ENCODE data around the gene CCNI.
"Not testable (repeated sequence)": the region's sequence is repeated elsewhere in the genome, so short reads cannot be mapped to it uniquely, and the experiment has no call there.

CCNI gene, protein sequence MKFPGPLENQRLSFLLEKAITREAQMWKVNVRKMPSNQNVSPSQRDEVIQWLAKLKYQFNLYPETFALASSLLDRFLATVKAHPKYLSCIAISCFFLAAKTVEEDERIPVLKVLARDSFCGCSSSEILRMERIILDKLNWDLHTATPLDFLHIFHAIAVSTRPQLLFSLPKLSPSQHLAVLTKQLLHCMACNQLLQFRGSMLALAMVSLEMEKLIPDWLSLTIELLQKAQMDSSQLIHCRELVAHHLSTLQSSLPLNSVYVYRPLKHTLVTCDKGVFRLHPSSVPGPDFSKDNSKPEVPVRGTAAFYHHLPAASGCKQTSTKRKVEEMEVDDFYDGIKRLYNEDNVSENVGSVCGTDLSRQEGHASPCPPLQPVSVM

DNA sequence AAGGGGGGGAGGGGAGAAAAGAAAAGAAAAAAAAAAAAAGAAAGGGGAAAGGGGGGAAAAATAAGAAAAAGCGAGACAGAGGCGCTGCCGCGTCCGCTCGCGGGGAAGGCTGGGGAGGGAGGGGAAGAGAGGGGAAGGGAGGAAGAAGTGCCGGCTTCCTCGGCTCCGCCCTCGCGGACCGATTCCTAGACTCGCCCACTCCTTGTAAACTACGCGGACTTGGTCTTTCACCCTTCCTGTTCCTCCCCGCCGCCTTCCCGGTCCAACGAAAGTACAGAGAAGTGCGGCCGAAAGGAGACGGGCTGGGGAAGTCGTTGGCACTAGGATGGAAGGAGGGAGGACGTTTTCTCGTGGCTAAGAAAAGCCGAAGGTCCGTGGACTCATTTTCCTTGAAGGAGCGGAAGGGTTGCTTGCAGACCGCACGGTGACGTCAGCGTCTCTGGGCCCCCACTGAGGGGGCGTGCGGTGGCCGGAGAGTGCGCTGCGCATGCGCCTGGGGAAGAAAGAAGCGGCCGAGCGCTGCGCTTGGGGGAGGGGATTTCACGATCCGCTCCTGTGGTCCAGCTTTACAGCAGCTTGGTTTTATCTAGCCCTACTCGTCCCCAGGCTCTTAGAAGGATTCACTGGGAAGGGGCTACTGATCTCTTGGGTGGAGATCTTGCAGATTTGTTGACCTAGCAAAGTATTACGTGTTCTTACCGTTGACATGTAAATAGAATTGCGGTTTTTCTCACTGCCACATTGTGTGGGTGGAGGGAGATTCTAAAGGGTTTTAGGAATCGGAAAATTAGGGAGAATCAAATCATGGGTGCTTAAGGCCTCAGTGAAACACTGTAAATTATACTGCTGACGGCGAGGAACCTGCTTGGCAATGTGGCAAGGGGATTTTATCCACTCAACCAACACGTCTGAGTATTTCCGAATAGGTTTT, at the start of gene CCNI:
Gene CCNI, minus strand, starts transcription at position 121 of the 931 bp plus-strand sequence. CDS start 9,627 bp downstream, outside the sequence.
- DNase-seq: peak; percentile 84

DNA sequence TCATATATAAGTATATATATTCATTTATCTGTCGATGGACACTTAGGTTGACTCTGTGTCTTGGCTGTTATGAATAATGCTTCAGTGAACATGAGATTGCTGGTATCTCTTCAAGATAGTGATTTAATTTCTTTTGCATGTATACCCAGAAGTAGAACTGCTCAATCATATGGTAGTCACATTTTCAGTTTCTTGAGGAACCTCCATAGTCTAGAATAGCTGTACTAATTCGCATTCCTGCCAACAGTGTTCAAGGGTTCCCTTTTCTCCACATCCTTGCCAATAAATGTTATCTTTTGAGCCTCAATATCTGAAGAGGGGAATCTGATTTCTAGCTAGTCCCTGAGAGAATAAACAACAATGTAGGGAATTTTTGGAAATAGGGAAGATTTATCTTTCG, 48.8 kb upstream of the CCNI start:
- no peak for DNase-seq

DNA sequence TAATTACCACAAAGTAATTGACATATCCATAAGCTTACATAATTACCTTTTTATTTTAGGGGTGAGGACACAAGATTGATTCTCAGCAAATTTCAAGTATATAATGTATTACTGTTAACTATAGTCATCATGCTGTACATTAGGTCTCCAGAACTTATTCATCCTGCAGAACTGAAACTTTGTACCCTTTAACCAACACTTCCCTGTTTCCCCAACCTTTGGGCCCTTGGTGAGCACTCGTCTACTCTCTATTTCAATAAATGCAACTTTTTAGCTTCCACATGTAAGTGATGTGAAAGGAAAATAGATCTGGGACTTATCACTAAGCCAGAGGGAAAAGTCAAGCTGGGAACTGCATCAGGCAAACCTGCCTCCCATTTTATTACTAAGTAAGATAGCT, 47.6 kb upstream of the CCNI start:
- DNase-seq: no peak

DNA sequence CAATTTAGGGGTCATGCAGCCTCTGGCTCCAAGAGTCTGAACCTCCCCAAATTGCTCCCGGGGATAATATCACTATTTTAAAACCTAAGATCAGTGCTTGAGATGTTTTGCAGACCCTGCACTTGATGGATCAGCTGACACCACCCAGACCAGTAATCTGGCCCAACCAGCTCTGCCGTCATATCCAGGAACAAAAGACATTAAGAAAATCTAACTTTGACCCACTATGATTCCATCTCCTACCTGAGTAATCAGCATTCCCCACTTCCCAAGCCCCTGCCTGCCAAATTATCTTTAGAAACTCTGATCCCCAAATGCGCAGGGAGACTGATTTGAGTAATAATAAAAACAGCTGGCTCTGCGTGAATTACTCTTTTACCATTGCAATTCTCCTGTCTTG, 46.9 kb upstream of the CCNI start:
- no peak for DNase-seq

DNA sequence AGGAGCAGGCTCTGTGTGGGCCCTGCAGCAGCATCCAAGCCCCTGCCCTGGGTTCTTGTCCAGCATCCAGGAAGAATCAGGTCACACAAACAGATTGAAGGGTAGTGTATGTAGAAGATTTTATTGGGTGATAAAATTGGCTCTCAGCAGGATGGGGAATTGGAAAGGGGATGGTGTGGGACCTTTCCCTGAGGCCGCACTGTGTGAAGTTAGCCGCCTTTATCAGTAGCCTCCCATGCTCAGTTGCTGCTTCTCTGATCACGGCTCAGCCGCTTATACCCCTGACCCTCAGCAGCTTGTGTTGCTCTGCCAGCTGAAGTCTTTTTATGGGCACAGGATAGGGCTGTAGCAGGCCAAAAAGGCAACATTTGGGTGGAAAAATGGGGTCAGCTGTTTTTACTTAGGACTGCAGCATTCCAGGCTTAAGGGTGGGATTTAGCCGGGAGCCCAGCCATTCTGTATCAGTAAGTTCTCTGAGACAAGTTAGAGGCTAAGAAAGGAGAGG, 46.0 kb upstream of the CCNI start:
- DNase-seq: no peak

DNA sequence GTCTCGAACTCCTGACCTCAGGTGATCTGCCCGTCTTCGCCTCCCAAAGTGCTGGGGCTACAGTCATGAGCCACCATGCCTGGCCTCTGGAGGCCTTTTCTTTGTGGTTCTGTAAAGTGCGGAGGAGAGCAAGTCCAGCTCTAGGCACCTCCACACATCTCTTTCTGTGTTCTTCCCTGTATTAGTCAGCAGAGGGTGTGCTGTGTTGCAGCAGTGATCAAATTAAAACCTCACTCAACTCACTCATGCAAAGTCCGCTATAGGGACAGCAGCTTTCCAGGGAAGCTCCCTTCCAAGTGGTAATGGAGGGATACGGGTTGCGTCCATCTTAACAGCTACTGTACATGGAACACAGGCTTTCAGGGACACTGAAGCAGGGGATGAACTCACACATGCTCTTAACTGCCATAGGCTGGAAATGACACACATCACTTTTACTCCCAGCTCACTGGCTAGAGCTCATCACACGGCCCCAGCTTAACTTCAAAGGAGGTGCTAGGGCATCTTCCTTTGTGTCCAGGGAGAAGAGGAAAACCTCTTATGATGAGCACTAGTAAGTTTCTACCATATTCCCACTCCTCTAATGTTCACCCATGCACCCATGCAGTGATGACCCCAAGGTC, 45.2 kb upstream of the CCNI start:
- DNase-seq: no peak

DNA sequence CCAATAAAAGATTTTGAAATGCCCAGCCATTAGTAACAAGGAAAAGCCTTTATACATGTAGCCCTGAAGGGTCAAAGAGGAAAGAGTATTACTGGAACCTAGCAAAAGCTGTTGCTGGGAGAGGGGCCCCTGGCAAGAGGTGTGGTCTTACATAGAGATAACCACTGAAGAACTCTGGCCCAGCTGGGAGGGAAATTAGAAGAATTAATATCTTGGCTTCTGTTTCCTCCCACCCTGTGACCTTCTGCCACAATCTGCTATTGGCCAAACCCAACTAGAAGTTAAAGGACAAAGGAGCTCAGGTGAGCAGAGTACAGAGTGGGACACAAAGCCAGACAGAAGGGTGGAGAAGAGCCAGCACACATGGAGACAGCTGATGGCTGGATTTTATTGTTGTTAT, 41.9 kb upstream of the CCNI start:
- DNase-seq: no peak

DNA sequence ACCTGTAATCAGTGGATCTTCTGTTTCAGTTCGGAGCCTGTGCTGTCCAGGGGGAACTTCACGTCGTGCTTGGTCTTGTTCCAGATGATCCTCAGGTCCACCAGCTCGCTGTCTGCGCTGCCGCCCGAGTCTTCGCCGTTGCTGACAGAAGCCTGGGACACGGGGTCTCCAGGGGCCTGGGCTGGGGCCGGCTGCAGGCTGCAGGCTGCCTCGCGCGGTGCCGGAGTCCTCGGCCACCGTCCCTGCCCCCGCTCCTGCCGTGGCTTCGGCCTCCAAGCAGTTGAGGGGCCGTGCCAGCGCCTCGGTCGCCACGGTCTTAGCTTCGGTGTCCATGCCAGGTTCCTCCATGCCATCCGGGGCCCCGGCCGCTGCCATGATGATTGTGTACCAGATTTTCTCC, 37.3 kb upstream of the CCNI start:
- DNase-seq: no peak

DNA sequence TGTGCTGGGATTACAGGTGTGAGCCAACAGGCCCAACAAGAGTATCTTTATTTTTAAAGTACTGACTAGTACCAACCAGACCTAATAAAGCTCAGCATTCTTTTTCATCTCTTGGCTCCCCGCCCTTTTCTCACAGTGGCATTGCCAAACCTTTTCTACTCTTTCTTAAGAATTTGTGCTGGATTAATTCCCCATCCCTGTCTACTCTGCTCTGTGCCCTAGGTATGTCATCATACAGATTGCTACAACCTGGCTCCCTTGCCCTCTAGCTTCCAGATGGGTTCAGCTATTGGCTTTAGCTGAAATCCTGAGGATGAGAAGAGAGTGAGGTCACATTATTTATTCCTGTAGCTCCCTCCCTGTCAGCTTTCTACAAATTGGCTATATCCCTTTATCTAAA, 34.9 kb upstream of the CCNI start:
- DNase-seq: no peak

DNA sequence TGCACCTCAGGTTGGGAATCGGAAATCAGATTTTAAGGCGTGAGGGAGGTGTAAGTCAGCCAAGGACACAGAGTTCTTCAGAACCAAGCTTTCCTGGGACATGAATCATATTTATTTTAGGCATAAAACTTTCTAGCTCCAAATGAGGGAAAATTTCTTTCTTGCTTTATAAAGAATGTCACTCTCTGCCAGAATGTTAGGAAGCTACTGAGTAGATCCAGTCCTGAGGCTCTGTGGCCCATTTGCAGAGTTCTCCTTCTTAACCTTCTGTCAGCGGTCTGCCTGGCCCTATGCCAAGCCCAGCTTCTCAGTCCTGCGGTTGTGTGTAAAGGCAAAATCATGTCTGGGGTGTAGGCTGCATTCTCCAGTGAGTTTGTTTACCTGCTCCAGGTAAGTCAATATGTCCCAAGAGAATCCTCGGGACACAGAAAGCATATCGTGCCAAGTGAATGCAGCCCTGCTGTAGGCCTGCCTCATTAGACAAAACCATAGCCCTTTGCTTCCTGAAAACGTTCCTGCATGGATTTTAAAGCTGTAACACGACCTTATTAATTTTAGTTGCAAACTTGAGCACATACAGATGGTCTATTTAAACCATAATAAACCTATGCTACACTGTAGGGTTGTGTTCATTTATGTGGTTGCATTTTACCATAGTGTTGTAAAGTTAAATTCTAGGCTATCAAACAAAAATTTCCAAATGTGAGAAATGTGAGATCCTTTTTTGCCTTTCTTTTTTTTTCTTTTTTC, 29.2 kb upstream of the CCNI start:
- DNase-seq: no peak

DNA sequence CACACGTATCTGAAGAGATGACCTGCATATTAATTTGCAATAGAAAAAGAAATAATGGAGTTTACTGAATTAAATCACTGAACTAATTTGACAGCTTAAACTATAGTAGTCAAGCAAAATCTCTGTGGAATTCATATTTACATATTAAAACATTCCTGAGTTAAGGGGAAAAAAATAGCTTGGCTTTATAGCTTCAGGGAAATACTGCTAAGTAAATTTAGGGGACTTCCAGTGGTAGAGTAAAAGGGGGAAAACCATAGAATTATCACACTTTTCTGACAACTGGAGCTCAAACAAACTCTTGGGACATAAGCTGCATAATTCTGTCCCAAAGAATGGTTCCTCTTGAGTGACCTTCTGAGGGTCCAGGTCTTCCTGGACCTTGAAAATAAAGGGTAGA, 28.6 kb upstream of the CCNI start:
- DNase-seq: no peak

DNA sequence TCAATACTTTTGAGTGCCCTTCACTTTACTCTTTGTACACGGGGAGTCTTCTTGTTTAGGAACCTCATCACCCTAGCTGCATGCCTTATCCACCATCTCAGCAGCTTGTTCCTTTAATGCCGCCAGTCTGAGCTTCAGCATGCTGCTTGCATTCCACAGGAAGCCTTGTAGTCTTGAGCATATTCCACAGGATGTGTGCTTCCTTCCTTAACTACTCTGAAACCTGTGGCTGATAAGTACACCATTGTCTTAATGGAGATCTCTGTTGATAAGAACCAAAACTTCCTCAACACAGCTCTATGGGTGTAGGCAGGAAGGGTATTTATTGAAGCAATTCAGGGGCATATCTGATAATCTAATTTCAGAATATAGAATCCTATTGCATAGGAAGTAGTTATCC, 24.4 kb upstream of the CCNI start:
- DNase-seq: no peak

DNA sequence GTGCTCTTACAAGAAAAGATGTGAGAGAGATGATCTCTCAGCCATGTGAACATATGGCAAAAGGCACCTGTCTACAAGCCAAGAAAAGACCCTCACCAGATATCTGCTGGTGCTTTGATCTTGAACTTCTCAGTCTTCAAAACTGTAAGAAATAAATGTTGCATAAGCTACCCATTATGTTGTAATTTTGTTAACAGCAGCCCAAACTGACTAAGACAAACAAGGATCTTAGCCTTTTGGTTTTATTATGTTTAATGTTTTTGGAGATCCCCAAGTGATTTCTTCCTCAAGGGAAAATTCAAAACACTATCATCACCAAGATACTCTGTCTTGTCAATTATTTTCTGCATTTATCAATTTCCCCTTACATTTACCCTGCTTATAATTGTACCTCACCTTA, 21.8 kb upstream of the CCNI start:
- no peak for DNase-seq

DNA sequence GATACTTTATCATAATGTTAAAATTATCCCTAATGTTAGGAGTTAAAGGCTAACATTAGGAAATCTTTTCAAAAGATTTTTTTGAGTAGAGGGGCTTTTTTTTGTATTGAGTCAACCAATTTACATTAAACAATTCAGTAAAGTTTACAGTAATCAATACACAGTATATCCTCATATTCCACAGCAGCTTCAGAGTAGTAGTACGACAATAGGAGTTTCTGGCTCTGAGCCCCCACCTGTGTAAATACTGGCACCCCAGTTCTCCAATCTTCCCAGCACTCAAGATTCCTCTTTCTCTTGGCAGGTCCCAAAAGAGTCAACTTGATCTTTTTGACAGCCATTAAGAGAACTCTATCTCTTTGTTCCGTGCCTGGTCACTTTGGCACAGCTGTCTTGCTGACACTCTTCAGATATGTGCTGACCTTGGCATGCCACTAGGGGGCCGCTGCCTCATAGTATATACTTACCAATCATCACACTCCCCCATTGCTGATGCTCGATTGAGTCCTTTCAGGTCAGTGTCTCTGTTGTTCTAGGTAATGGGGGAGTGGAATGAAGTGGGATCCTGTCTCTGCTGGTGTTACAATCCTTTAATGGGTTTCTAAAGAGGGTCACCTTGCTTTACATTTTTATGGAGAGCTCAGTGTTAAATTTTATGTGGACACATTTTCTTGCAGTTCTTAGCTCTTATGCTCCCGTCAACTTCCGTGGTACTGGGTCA, 19.5 kb upstream of the CCNI start:
- peak; percentile 61 for DNase-seq

DNA sequence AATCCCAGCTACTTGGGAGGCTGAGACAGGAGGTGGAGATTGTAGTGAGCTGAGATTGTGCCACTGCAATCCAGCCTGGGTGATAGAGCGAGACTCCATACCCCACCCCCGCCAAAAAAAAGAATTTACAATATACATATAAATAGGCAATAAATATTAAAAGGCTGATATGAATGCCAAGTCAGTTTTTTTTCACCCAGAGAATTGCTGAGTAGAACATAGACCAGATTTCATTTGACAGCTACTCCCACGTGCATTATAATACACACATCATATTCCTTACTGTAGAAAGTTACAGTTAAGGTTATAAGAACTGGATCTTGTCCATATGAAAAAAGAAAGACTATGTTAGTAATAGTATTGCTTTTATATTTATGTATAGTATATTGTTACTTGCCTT, 18.7 kb upstream of the CCNI start:
- no peak for DNase-seq

DNA sequence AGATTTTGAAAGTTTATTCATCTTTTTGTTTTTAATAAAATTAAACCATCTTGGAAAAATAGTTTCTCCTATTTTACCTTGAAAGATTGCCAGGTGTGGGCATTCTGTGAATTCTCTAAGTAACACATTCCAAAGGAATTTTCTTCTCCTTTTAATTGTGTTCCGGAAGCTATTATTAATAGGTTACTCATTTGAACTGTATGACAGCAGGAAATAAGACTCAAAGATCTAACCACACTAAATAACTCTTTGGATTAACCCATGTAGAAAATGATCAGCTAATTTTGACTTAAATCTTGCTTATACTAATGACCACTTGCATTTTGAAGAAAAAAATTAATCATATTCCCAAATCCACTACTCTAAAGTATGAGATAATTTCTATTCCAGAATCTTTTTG, 17.6 kb upstream of the CCNI start:
- DNase-seq: no peak

DNA sequence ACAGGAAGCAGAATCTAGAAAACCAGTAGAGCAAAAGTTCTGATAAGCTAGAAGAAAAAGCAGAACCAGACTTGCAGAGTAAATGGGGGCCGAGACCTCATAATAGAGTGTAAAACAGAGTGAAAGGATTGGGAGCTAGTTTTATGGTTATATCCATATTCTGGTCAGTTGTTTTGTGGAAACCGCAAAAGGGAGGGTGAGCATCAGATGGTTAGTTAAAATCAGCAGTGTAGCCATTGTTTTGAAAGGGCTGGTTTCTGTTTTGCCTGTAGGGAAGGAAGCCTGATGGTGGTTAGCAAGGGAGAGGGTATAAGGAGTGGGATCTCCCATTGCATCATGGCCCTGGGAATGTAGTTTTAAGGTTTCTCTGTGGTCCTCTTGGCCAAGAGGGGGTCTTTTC, 17.2 kb upstream of the CCNI start:
- no peak for DNase-seq

DNA sequence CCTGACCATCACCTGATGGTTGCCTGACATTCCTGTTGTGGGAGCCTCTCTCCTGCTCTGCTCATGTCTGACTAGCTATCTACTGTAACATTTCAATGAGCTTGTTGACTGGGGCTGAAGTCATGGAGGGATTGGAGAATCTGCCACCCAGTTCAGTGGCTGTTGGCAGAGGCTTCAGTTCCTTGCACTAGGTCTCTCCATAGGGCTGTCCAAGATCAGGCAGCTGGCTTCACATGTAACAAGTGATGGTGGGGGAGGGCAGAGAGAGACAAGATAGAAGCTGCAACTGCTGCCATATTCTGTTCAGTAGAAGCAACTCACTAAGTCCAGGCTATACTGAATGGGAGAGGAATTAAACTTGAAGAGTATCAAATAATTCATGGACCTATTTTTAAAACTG, 14.1 kb upstream of the CCNI start:
- no peak for DNase-seq

DNA sequence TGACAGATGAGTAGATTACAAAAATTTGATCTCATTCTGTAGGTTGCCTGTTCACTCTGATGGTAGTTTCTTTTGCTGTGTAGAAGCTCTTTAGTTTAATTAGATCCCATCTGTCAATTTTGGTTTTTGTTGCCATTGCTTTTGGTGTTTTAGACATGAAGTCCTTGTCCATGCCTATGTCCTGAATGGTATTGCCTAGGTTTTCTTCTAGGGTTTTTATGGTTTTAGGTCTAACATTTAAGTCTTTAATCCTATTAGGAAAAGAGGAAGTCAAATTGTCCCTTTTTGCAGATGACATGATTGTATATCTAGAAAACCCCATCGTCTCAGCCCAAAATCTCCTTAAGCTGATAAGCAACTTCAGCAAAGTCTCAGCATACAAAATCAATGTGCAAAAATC, 11.2 kb upstream of the CCNI start:
- DNase-seq: not testable (repeated sequence)

DNA sequence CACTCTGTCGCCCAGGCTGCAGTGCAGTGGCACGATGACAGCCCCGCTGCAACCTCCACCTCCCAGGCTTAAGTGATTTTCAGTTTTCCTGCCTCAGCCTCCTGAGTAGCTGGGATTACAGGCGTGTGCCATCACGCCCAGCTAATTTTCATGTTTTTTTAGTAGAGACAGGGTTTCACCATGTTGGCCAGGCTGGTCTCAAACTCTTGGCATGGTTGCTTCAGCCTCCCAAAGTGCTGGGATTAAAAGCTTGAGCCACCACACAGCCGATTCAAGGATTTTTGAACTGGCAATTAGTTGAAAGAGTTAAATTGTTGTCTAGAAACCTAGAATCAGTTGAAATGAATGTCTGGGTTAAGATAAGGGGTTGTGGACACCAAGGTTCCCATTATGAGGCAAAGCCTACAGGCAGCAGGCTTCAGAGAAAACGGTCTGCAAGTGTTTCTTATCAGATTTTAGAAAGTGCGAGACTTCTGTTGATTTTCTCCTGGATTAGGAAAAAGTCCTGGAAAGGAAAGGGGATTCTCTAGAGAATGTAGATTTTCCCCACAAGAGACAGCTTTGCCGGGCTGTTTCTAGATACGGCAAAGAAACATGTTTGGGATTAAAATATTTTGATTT, 8.3 kb upstream of the CCNI start:
- no peak for DNase-seq

DNA sequence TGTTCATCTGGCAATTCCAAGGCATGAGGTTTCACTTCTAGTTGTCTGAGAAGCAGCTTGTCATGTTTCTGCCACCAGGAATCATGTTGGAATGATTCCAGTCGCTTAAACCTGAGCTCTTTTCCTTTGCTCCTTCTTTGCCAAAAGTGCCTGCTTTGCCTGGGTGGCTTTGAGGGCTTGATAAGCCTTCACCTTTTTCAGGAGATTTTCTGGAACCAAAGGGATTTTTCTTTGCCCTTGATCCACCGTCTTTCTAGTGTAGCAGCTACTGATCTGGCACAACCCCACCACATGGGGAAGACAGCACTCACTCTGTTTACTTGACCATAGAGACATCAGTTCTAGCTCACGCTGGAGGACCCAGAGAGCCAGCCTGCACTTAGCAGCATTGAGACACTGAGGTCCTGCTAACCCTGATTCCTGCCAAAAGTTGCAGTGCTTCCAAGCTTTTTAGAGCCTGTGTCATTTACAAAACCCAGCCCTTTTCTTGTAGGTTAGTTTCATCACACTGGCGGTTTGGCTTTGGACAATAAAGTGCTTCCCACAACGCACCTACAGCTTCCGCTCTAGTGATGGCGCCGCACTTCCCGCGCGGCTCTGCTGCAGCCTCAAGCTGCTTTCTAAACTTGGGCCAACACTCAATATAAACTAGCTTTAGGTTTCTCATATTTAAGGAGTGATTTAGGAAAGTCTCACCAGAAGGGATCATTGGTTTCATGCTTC, 7.3 kb upstream of the CCNI start:
- no peak for DNase-seq

Measured in activated T-cell treated with anti-CD3 and anti-CD28 coated beads for 4 hours (primary cell).